ENCODE data around the gene CTNNA3. TPM values are rescaled to one million over a fixed set of nuclear protein-coding genes. Genes with fewer than 3 reads are reported as not detected.
A peak's percentile ranks its signal among the peaks of the same experiment; 100 is the strongest.

CTNNA3 gene
- polyA plus RNA-seq, 12 donors = 5.5 to 25.4 (median 10.2) TPM; not detected in 1

DNA sequence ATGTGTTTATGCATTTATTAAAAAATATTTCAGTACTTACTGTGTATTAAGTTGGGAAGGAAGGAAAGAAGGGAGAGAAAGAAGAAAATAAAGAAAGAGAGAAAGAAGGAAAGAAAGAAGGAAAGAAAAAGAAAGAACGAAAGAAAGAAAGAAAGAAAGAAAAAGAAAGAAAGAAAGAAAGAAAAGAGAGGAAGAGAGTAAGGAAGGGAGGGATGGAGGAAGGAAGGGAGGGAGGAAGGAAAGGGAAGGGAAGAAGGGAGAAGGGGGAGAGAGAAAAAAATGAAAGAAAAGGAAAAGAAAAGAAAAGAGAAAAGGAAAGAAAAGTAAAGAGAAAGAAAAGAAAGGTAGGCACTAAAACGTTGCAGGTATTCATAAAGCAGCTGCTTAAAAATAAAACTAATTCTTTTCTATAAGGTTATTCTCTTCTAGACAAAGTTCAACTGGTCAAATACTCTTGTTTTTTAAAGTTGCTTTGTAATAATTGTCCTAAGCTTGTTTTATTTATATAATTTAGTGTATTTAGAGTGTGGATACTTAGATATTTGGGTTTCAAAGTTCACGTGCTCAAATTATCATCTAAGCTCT is 1473.4 kb downstream of the CTNNA3 start:
- DNase-seq = no peak

DNA sequence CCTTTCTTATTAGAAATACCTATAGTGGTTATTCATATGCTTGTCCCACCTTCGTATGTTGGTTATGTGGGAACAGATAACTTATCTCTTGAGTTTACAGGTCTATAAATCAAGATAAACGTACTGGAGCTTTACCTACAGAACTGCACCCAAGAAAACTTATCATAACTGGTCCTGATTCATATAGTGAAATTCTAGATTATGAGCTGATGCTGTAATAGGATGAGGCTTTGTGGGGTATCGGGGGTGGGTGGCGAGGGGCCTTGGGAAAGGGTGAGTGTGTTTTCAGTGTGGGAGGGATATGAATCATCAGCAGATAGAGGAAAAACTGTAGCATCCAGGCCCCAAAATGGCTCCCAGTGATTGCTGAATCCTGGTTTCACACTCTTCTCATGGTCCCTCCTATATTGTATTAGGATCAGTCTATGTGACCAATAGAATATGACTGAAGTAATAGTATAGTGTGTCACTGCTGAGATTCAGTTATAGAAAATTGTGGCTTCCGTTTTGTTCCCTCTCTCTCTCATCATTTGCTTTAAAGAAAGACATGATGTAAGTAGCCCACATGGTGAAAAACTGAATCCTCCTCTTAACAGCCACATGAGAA is 1476.9 kb downstream of the CTNNA3 start:
- DNase-seq = no peak

- no peak for DNase-seq
Measured at GRCh38 chr10:66218289-66218688, 1477.7 kb downstream of the CTNNA3 start.

DNA sequence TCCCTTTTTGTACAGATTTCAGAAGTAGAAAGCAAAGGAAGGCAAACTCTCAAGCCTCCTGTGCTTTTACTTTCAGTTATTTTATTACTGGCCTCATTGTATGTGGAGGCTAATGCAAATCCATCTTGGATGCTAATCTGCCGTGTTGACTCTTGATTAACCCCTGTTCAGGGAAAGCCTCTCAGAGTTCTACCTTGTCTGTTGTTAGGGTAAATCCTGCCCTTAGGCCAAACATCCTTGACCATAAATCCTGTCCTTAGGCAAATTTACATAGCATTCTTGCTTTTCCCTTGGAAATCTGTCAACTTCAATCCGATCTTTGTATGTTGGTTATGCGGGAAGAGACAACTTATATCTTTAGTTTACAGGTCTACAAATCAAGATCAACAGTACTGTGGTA is 1480.1 kb downstream of the CTNNA3 start:
- DNase-seq = no peak

GRCh38 chr10:66214721-66215404 is 1481.1 kb downstream of the CTNNA3 start:
- DNase-seq = no peak

DNA sequence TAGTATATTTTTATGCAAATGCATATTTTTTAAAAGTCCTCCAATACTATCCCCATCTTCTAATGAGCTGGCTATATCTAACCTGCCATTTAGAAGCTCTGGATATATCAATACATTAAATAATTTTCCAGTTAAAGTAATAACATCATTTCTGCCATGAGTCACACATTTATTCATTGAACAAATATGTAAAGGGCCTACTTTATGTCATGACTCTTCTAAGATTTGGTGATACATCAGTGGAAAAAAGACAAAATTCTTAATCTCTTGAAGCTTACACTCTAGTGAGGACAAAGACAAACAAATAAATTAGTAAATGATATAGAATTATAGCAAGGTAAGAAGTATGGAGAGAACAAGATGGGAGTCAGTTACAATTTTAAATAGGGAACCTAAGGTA is 1487.0 kb downstream of the CTNNA3 start:
- DNase-seq = no peak

- no peak for DNase-seq
Measured at GRCh38 chr10:66204838-66205237, 1491.2 kb downstream of the CTNNA3 start.

- no peak for DNase-seq
Measured at GRCh38 chr10:66202101-66202500, 1493.9 kb downstream of the CTNNA3 start.

- no peak for DNase-seq
Measured at GRCh38 chr10:66192162-66192831, 1503.7 kb downstream of the CTNNA3 start.

DNA sequence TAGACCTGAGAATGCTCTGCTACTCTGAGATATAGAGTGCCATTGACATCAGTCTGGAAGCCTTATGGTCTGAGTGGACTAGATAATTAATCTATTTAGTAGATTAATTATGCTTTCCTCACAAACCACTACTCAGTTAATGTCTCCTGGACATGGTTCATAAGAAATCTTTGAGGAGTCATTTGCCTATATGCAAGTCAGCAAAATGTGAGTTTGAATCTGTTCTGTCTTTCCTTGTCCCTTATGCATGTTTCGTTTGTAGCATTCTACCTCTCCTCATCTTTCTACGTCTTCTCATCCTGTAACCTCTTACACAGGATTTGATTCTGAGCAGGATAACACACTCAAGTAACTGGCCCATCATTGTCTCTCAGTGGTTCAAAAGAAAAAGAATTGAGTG is 1505.6 kb downstream of the CTNNA3 start:
- no peak for DNase-seq

- DNase-seq = no peak
Measured at GRCh38 chr10:66189271-66189670, 1506.7 kb downstream of the CTNNA3 start.

- peak; percentile 79 for DNase-seq
Measured at GRCh38 chr10:66187053-66187733, 1508.8 kb downstream of the CTNNA3 start.

GRCh38 chr10:66183028-66183427 is 1513.0 kb downstream of the CTNNA3 start:
- no peak for DNase-seq

GRCh38 chr10:66180581-66181318 is 1515.2 kb downstream of the CTNNA3 start:
- peak; percentile 68 for DNase-seq

DNA sequence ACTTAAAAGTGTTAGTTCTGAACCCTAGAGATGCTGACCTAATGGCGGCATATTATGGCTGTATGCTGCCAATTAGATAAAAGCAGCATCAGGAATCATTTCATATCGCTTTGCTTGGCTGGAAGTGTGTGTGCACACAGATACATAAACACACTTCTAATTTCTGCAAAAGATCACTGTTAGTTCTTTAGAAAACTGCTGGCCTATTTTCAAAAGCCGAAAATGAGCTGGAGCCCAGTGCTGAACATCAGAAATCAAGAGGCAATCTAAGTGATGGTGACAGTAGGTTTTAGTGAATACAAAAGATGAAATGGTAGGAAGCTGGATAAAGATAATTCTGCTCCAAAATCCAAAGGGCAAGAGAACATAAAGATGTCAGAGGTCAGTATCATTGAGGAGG is 1516.0 kb downstream of the CTNNA3 start:
- no peak for DNase-seq

- no peak for DNase-seq
Measured at GRCh38 chr10:66176772-66177171, 1519.2 kb downstream of the CTNNA3 start.

DNA sequence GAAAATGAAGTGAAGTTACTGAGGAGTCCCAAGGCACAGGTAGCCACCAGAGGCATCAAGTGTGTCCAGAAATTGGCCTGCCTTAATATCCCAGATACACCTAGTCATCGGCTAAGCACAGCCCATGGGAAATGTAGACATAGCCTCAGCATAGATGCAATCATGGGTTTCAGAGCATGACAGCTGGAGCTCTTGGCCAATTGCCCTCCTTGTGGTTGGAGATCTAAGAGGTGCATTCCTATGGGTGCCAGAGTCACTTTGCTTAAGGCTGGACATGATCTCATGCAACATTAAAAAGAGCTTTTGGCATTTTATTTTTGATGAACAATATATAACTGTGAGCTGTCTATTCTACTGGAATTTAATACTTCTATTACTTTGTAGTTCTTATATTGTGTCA is 1528.2 kb downstream of the CTNNA3 start:
- no peak for DNase-seq

GRCh38 chr10:66162560-66163143 is 1533.3 kb downstream of the CTNNA3 start:
- no peak for DNase-seq

DNA sequence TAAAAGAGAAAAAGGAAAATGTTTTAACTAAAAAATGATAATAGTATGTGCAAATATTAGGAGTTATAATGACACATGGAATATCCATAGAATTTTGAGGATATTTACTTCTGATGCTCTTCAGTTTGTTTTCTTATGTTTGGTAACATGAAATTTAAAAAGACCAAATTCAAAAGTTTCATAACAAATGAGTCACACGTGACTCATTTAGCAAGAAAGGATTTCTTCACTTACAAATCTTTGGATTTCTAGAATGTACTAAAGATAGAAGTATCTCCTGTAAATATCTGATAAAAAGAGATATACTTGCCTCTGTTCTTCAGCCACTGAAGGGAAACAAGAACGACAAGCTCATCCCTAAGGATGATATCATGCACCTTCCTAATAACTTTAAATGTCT is 1544.6 kb downstream of the CTNNA3 start:
- no peak for DNase-seq

- DNase-seq = no peak
Measured at GRCh38 chr10:66148312-66148711, 1547.7 kb downstream of the CTNNA3 start.

- DNase-seq = no peak
Measured at GRCh38 chr10:66144016-66144415, 1552.0 kb downstream of the CTNNA3 start.

All from muscle of arm (tissue), 12 donors.